NCI-H1436 (cell line): ENCODE measurements around the gene CFTR.
"Not testable (repeated sequence)": the region's sequence is repeated elsewhere in the genome, so short reads cannot be mapped to it uniquely, and the experiment has no call there.

Experiments used
- DNase-seq: peaks from one replicate; lab custom pipeline; 2025; lab: John Stamatoyannopoulos, UW

The CFTR gene

GRCh38 chr7:117688126-117688525 is 208.3 kb downstream of the CFTR start:
- no peak for DNase-seq

- no peak for DNase-seq
Observed at GRCh38 chr7:117689406-117689805, 209.6 kb downstream of the CFTR start.

GRCh38 chr7:117690147-117690546 is 210.3 kb downstream of the CFTR start:
- no peak for DNase-seq

- DNase-seq, result no peak
Observed at GRCh38 chr7:117692338-117692737, 212.5 kb downstream of the CFTR start.

GRCh38 chr7:117698018-117698417 is 218.2 kb downstream of the CFTR start:
- no peak for DNase-seq

- no peak for DNase-seq
Observed at GRCh38 chr7:117704063-117704462, 224.2 kb downstream of the CFTR start.

GRCh38 chr7:117705630-117706029 is 225.8 kb downstream of the CFTR start:
- no peak for DNase-seq

GRCh38 chr7:117706210-117706609 is 226.4 kb downstream of the CFTR start:
- no peak for DNase-seq

- no peak for DNase-seq
Observed at GRCh38 chr7:117707080-117707479, 227.3 kb downstream of the CFTR start.

- not testable (repeated sequence) for DNase-seq
Observed at GRCh38 chr7:117708173-117708572, 228.3 kb downstream of the CFTR start.

- no peak for DNase-seq
Observed at GRCh38 chr7:117711556-117711955, 231.7 kb downstream of the CFTR start.

GRCh38 chr7:117715784-117716445 is 236.1 kb downstream of the CFTR start:
- peak; percentile 10 for DNase-seq

GRCh38 chr7:117716707-117717299 is 237.0 kb downstream of the CFTR start:
- DNase-seq, result no peak

GRCh38 chr7:117717357-117717756 is 237.5 kb downstream of the CFTR start:
- no peak for DNase-seq
